Stimulated activated CD4-positive, alpha-beta T cell treated with anti-CD3 and anti-CD28 coated beads, Interleukin-15, amount 100 ng/mL, for 1 hour (primary cell): ENCODE measurements around the gene RBPJL.

ENCODE experiments used
- DNase-seq, 2 donors: peaks; one replicate each; pipeline ENCODE4 v3.0.0-alpha.2; 2020; ENCODE audit warnings: low read depth in 1 of 2, low spot score in 1 of 2

The RBPJL gene

DNA sequence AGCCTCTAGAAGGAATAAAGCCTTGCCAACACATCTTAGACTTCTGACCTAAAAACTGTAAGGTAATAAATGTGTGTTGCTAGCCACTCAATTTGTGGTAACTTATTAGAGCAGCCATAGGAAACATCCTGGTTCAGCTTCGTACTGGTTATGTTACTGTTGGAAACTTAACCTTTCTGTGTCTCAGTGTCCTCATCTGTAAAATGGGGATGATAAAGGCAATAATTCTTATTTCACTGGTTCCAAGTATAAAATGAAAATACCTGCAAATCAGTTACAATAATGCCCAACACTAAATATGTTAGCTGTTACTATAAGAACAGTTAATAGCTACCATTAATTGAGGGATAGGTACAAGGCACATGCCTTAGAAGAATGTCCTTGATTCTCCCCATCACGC lies 14.3 kb upstream of the RBPJL start:
- DNase-seq: no peak

DNA sequence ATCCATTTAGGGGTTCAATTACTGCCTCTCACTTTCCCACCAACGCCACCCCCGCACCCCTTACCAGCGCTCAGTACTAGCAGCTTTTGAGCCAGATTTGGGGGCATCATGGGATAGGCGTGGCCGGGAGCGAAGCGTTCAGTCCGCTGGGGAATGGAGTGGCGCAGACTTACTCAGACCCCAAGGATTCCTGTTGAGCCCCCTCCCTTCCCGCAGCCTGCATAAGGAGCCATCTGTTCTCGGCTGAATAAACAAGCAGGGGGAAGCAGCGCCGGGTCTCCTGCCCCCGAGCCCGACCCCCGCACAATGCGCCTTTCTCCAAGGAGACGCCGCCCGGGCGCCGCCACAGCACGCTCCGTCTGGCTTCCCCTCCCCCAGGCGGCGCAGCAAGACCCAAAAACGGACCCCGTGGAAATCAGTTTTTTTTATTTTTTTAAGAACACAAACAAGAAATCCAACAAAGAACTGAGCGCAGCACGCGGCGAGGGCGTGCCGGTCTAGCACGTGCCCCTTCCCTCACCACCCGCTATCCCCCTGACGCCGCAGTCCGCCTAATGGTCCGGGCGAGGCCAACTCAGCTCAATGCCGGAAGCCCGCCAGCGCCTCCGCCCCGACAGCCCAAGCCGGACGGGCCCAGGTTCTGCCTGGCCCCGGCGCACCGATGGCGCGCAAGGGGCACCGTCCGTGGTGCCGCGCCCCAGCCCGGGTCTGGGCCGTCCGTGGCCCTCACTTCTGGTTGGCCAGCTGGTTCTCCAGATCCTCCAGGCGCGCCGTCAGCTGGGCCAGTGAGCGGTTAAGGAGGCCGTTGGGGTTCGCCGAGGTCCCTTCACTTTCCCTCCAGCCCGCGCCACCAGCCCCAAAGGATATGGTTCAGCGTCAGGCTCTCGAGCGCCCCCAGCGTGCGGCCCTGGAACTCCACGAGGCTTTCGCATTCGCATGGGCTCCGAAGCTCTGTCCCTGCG lies 13.3 kb upstream of the RBPJL start:
- peak; percentile 58 to 80 for DNase-seq

GRCh38 chr20:45294003-45294368 lies 12.7 kb upstream of the RBPJL start:
- DNase-seq: no peak

GRCh38 chr20:45294659-45295058 lies 12.0 kb upstream of the RBPJL start:
- no peak for DNase-seq

DNA sequence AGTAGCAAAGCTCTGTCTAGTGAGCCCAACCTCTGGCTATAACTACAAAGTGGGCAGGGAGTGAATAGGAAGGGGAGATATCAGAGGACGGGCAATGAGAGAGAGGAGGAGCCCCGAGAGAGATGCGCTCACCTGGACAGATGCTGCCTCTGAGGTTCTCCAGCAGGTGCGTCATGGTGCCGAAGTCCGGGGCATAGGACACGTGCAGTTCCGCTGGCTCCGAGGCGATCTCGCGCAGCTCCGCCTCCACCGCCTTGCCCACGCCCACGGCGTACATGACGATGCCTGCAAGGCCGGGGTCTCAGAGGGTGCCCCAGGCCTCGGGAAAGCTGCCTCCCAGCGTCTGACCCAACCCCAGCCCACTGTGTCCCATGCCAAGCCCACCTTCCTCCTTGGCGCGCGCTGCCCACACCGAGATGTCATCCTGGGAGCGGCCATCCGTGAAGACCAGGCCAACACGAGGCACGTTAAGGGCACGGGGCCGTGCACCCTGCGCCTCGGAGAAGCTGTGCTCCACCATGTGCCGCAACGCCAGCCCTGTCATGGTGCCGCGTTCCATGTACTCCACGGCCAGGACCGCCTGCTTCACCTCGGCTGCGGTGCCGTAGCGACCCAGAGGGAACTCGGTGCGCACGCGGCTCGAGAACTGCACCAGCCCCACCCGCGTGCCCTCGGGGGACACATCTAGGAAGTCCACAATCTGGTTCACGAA lies 8.7 kb upstream of the RBPJL start:
- no peak for DNase-seq

GRCh38 chr20:45299786-45300185 lies 6.9 kb upstream of the RBPJL start:
- DNase-seq: no peak

- peak in 1 of 2 donors; percentile 24 for DNase-seq
These were observed 5.7 kb upstream of the RBPJL start for GRCh38 chr20:45300961-45301360.

DNA sequence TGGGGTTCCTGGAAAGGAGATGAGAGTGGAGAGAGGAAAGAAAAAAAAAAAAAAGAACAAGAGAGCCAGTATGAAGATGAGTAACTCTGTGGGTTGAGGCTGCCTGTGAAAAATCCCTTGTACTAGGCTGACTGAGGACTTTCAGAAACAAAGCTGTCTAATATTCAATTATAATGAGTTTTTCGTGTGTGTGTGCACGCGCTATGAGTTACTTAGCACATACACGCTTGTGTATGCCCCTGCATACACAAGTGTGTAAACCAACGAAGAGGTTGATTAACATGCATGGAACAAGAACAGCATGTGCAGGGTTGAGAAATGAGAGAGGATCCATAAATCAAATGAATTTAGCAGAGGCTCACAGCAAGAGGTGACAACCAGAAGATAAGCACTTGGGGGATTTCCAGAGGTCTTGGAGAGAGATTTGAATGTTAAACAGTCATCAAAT lies 4.8 kb upstream of the RBPJL start:
- no peak for DNase-seq

GRCh38 chr20:45303586-45304463 lies 2.8 kb upstream of the RBPJL start:
- no peak for DNase-seq

- no peak for DNase-seq
These were observed 2.1 kb upstream of the RBPJL start for GRCh38 chr20:45304464-45304999.

DNA sequence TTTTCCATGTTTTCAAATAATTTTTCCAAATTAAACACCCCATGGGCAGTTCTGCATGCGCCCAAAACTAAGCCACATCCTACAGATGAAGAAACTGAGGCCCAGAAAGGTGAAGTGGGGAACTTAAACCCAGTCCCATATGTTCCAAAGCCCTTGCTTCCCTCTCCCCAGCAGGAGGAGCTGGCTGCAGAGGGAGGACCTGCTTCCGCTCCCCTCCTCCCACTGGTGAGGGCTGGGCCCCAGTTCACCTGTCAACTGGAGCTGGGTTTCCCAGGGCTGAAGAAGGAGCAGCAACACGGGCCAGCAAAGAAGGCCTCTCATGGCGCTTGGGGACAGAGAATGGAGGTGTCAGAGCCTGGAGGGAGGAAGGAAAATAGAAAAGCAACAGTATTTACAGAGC lies 1.4 kb upstream of the RBPJL start:
- DNase-seq: no peak

DNA sequence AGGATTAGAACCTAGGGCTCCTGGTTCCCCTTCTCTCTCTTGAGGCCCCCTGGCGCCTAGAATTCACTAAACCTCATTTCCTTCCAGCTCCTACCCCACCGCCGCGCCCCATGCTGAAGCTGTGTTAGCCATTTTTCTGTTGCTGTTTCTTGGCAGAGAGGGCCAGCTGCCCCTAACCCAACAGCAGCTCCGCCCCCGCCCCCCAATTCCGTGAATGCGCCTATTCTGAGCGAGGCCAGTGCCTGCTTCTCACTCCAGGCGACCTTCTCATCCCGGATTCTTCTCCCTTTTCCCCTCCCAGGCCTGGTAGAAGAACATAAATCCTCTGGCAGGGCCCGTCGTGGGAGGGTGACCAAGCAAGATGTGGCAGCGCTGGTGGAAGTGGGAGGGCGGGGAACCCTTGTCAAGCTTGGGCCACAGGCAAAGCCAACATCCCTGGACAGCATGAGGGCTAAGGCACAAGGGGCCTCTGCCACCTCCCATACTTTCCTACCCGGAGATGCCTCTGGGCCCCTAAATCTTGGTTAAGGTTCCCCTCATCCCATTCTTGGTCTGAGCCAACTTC lies 518 bp downstream of the RBPJL start:
- no peak for DNase-seq

DNA sequence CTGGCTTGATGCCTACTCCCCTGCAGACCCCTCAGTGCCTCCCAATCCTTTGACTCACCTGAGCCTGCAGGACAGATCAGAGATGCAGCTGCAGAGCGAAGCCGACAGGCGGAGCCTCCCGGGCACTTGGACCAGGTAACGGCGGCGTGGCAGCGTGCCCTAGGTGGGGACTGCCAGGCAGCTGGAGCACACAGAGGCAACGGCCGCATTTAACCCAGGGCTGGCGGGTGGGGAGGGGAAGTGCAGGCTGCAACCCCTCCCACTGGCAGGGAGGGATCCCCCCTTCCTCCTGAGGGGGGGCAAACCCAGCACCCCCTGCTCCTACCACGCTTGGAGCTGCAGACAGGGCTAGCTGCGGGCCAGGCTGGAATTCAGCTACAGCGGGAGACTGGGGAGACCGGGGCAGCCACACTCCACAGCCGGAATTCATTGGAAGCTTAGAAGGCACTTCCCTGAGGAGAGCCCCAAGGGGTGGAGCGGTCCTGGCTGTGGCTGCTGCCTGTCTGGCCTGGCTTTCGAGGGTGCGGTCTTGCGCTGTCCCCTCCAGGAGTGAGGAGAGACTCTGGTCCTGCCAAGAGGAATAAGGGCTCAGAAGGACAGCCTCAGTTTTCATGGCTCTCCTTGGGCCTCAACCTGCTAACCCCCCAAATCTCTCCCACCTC lies 1.6 kb downstream of the RBPJL start, which contains the start of gene MATN4:
TSS of gene MATN4 (minus strand) at position 183 of the 662 bp plus-strand sequence. CDS start 2,717 bp downstream, outside the sequence.
- no peak for DNase-seq

GRCh38 chr20:45309075-45309474 lies 2.4 kb downstream of the RBPJL start:
- no peak for DNase-seq

DNA sequence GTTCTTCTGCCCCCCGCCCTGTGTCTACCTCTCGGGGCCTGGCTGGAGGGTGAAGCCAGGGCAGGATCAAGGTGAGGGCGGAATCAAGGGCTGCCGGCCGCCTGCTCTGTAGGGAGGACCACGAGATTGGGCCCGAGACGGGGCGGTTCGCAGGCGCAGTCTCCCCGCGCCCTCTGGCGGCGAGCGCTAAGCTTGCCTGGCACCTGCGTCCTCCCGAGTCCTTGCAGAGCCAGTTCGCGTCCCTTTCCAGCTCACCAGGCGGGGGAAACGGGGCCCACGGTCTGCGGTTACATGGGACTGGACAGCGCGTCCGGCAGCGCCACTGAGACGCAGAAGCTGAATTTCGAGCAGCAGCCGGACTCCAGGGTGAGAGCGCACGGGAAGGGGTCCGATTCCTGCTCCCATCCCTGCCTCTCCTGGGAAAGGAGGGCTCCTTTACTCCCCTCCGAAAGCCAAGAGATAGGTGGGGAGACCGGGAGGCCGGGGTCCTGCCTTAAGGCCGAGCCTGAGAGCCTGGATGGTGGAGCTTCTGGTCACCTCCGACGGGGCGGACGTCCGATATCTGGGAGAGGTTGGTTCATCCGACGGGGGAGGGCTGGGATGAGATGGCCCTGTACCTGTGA lies 5.1 kb downstream of the RBPJL start:
- peak; percentile 30 to 53 for DNase-seq

- DNase-seq: no peak
These were observed 5.6 kb downstream of the RBPJL start for GRCh38 chr20:45312241-45312640.

GRCh38 chr20:45313065-45313695 lies 6.5 kb downstream of the RBPJL start:
- no peak for DNase-seq

- no peak for DNase-seq
These were observed 7.3 kb downstream of the RBPJL start for GRCh38 chr20:45313943-45314342.

DNA sequence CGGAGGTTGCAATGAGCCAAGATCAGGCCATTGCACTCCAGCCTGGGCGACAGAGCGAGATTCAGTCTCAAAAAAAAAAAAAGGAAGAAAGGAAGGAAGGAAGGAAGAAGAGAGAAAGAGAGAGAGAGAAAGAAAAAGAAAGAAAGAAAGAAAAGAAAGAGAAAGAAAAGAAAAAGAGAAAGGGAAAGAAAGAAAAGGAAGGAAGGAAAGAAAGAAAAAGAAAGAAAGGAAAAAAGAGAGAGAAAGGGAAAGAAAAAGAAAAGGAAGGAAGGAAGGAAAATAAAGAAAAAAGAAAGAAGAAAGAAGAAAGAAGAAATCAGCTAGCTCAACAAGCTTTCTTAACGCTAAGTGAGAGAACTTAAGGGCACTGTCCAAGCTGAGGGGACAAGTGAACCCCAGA lies 9.0 kb downstream of the RBPJL start:
- DNase-seq: no peak
